Kidney epithelial cell (primary cell): ENCODE results near the gene SEC31B. TPM values are rescaled to one million over a fixed set of nuclear protein-coding genes. Genes with fewer than 3 reads are reported as not detected.

Experiments
- DNase-seq: peaks from one replicate; pipeline ENCODE4 v3.0.0-alpha.2; 2010; ENCODE audit warnings: low read depth
- H3K27me3 ChIP-seq: 2 replicates; pipeline ENCODE4 v1.6.0; 2011; ENCODE audit warnings: low read length; ENCODE audit not compliant: control insufficient read depth, insufficient read depth
- H3K36me3 ChIP-seq: 2 replicates; pipeline ENCODE4 v1.5.1; 2011; ENCODE audit warnings: low read length; ENCODE audit not compliant: control insufficient read depth, insufficient read depth
- H3K4me3 ChIP-seq: 2 replicates; pipeline ENCODE4 v1.5.1; 2011; ENCODE audit warnings: low read depth, mild to moderate bottlenecking, control low read depth, low read length
- total RNA-seq: library from RNA; depleted of rRNA; stranded (reverse); fragments of >200 nt; gene quantifications from 2 replicates; pipeline ENCODE4 v1.2.3, GENCODE V29; 2015
- TF ChIP-seq, protein P1 (sequence below): IDR thresholded peaks from 2 replicates; pipeline ENCODE4 v1.5.1; 2011; ENCODE audit warnings: mild to moderate bottlenecking, moderate library complexity, low read length, control low read depth, inconsistent platforms; ENCODE audit not compliant: insufficient read depth, poor library complexity, severe bottlenecking

SEC31B gene
- total RNA-seq, 1 donor from 2014 or later = 2.6 TPM

DNA sequence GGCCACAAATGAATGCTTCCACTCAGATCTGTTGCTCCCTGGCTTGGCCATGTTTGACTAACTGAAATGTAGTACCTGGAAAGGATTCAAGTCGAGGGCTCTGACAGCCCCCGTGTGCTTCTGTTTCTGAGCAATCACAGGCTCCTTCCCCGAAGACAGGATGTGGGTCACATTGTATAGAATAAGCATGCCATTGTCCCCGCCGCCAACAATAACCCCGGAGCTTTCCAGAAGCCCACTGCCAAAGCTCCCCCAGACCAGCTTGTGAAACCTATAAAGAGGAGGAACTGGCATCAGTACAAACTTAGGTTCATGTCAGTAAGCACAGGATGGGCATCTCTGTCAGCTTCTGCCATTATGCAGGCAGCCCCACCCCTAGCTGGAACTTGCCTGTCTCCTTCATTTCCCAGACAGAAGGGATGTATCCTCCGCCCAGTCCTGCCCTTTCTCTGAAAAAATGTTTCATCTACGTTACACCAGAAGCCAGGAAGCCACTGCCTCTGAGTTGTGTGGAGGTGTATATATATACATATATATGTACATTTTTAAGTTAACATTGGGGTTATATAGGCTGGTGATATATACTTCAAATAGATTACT, 10.3 kb downstream of the SEC31B start:
- Histone ChIP-seq H3K4me3 (no peak overlapping the region), H3K36me3 (no peaks in the 10 kb centered on the region), H3K27me3 (no peaks in the 10 kb centered on the region)
- no peak for DNase-seq
- TF ChIP-seq, protein P1, sequence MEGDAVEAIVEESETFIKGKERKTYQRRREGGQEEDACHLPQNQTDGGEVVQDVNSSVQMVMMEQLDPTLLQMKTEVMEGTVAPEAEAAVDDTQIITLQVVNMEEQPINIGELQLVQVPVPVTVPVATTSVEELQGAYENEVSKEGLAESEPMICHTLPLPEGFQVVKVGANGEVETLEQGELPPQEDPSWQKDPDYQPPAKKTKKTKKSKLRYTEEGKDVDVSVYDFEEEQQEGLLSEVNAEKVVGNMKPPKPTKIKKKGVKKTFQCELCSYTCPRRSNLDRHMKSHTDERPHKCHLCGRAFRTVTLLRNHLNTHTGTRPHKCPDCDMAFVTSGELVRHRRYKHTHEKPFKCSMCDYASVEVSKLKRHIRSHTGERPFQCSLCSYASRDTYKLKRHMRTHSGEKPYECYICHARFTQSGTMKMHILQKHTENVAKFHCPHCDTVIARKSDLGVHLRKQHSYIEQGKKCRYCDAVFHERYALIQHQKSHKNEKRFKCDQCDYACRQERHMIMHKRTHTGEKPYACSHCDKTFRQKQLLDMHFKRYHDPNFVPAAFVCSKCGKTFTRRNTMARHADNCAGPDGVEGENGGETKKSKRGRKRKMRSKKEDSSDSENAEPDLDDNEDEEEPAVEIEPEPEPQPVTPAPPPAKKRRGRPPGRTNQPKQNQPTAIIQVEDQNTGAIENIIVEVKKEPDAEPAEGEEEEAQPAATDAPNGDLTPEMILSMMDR = no peak

DNA sequence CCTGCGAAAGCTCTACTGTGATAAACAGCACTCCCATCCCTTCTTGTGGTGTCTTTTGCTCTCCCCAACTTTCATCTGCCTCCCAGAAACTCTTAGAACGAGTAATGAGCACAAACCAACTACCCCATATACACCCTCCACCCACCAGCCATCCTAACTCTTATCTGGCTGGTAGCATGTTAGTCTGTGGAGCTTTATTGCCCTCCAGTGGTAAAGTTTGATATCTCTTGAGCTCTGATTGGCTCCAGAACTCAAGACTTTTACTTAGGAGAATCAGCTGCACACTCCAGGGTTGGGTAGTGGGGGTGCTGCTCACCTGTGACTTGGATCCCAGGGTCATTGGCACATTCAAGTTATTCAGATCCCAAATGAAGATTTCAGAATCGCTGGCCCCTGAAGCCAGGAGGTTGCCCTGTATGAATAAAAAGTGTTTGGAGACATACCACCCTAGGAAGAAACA, 10.9 kb downstream of the SEC31B start:
- no peaks in the 10 kb centered on the region for H3K36me3 ChIP-seq
- H3K4me3 ChIP-seq = no peak overlapping the region
- DNase-seq = no peak
- TF ChIP-seq, protein P1 = peak; percentile 67
- H3K27me3 ChIP-seq = no peaks in the 10 kb centered on the region

DNA sequence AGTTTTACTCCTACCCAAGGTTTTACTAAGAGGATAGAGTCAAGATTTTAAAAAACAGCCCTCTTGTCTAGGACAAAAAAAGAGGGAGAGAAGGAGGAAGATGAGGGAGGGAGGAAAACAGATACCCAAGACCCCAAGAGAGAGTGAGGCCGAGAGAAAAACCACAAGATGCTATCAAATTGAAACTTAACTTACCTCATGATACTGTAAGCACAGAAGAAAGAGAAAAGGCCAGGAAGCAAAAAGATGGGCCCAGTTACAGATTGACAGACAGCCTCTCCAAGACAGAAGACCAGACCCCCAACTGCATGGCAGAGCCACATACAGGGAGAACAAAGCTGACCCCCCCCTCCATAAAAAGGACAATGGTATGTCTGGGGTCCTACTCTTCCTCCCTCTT, 11.4 kb downstream of the SEC31B start:
- Histone ChIP-seq H3K27me3 (no peaks in the 10 kb centered on the region), H3K4me3 (no peak overlapping the region), H3K36me3 (no peaks in the 10 kb centered on the region)
- TF ChIP-seq, protein P1 = no peak
- DNase-seq = no peak

DNA sequence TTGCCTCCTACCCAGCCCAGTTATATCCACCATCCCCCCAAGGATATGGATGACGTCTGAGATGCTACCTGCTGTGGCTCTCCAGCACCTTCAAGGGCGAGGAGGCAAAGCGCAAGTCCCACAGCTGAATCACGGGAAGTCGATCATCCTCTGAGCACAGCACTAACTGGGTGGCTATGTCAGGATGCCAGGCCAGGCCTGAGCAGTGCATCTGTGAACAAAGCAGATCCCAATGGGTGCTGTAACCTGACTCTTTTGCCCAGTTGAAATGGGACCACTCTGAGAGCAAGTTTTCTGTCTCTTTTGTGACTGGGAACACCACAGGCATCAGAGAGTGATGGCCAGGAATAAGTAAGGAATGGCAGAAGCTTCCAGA, 12.3 kb downstream of the SEC31B start:
- TF ChIP-seq, protein P1 = no peak
- Histone ChIP-seq H3K27me3 (no peaks in the 10 kb centered on the region), H3K4me3 (no peak overlapping the region), H3K36me3 (no peaks in the 10 kb centered on the region)
- no peak for DNase-seq

DNA sequence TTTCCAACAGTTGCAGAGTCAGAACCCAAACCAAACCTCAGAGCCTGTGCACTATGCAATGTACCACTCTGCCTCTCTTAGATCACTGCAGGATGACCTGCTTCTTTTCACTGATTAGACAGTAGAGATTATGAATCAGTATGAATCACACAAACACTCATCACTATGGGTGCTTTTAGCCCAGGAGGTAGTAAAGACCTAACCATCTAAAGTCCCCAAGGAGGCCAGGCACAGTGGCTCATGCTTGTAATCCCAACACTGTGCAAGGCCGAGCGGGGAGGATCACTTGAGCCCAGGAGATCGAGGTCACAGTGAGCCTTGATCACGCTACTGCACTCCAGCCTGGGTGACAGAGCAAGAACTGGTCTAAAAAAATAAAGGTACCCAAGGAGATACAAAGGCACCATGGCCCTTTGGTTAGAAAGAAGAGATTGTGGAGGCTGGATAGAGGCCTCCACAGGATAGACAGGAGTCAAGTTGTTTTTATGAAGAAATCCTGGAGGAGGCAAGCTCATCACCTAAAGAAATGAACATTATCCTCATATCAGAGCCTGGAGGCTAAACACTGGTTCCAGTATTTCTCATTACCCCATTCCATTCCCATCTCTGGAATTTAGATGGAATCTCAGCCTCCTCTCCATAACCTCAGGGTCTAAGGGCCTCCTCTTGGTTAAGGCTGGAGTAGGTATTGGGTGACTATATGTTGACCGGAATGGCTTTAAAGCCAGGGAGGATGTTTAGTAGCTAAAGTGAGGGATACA, 12.9 kb downstream of the SEC31B start:
- Histone ChIP-seq H3K36me3 (no peaks in the 10 kb centered on the region), H3K27me3 (no peaks in the 10 kb centered on the region), H3K4me3 (no peak overlapping the region)
- TF ChIP-seq, protein P1 = no peak
- no peak for DNase-seq

DNA sequence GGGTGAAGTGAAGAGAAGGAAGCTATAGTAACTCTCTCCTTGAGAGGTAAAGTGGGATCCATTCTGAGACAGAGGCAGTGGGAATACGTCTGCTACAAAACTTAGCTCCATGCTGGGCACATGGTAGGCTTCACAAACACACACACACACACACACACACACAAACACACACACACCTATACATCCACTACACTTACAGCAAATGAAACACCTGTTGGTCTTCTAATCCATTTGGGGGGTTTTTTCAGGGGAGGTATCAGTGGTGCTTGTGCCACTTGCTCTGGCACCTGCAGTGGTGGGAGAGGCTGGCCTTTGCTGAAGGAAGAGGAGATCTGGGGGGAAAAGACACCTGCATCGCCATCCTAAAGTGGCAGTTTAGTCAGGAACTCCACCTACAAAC, 14.5 kb downstream of the SEC31B start:
- no peak overlapping the region for H3K4me3 ChIP-seq
- TF ChIP-seq, protein P1 = no peak

More for the DNA sequence above, 14.5 kb downstream of the SEC31B start:
- no peak for DNase-seq
- H3K27me3 ChIP-seq = no peaks in the 10 kb centered on the region
- no peaks in the 10 kb centered on the region for H3K36me3 ChIP-seq
